IPS-NIHi7 (cell line): ENCODE measurements around the gene ANKRD37.

Source experiments
- DNase-seq: peaks from one replicate; pipeline ENCODE4 v3.0.0; 2012; ENCODE audit warnings: mixed read lengths; ENCODE audit errors: extremely low spot score

The ANKRD37 gene

DNA sequence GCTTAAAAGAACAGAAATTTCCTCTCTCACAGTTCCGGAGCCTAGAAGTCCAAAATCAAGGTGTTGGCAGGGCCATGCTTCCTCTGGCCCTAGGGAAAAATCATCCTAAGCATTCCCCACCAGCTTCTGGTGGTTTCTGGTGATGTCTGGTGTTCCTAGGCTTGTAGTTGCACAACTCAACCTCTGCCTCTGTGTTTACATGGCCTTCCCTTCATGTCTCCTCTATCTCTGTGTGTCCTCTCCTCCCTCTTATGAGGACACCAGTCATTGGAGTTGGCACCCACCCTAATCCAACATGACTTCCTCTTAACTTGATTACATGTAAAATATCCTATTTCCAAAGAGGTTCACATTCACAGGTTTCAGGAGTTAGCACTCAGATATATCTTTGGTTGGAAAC lies 16.3 kb upstream of the ANKRD37 start:
- no peak for DNase-seq

GRCh38 chr4:185381288-185382196 lies 15.1 kb upstream of the ANKRD37 start:
- no peak for DNase-seq

DNA sequence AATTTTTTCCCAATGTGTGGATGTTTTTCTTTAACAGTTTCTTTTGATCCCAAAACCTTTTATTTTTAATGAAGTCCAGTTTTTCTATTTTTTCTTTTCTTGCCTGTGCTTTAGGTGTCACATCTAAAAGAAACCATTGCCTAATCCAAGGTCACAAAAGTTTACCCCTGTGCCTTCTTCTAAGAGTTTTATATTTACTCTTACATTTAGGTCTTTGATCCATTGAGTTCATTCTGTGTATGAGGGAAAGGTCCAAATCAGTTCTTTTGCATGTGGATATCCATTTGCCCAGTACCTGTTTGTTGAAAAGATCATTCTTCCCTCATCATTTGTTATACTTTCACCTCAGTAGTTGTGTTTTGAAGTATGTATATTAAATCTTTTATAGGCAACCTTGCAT lies 13.9 kb upstream of the ANKRD37 start:
- DNase-seq, result no peak

GRCh38 chr4:185383451-185383850 lies 13.2 kb upstream of the ANKRD37 start:
- no peak for DNase-seq

DNA sequence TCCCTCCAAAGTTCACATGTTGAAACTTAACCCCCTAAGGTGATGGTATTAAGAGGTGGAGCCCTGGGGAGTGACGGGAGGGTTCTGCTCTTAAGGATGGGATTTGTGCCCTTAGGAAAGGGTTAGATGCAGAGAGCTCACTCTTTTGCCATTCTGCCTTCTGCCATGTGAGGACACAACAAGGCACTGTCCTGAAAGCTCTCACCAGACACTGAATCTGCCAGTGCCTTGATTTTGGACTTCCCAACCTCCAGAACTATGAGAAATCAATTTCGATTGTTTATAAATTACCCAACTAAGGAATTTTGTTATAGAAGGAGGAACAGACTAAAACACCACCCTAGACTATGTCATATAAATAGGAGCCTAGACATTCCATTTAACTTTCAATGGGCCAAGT lies 12.6 kb upstream of the ANKRD37 start:
- no peak for DNase-seq

DNA sequence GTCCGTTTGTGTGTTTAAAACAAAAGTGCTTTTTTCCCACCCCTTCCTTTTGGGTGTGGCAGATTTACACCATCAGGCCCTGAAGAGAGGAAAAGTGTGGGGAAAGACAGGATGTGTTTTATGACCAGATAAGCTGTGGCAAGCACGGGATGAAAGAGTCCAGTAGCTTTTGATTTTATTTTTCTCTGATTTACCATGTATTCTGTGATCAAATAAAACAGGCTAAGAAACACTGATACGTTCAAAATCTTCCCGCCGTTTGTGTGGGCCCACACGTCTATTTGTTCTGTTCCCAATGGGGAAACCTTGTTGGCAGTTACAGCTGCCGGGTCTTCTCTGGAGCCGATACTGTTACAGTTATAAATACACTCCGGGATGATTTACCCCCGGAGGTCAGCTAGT lies 11.7 kb upstream of the ANKRD37 start:
- no peak for DNase-seq

DNA sequence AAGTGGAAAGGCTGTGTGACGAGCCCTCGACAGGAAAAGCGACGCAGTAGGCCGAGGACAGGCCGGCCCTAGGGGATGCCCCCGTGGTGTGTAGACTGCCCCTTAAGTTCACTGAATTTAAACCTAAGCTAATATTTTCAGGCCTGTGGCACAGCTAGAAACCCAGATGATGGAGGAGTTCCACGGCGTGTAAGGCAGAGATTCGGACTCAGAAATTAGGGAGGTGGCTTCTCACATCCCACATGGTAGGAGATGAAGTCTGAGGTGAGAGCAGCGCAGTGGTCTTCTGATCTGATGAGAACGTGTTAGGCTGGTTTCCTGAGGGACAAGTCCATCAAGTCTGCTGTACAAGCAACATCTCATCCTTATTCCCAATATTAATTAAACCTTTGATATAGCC lies 8.7 kb upstream of the ANKRD37 start:
- DNase-seq, result no peak

DNA sequence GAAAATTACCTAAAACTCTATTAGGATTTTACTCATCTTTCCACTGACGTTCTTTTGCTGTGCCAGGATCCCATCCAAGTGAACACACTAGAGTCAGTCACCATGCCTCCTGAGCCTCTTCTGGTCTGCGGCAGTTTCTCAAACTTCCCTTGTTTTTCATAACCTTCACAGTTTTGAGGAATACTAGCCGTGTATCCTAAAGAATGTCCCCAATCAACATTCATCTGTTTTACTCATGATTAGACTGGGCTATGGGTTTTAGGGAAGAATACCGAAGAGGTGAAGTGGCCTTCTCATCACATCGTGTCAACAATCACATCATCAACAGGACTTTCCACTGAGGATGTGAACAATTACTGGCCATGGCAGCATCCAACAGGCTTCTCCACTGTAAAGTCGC lies 5.7 kb upstream of the ANKRD37 start:
- no peak for DNase-seq

DNA sequence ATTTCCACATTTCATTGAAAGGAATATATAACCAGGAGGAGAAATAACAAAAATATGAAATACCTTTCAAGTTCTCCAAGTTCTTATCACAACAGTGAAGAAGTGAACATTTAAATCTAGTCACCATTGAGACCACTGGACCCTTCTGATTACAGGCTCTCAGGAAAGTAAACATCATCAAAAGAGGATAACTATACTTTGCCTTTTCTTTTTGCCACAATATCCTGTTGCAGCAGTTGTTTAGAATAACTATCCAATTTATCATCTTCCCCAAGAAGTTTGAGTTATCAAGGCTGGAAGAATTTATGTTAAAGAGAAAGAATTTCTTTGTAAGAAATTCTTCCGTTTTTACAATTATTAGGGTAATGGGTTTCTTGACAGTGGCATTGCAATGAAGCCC lies 4.5 kb upstream of the ANKRD37 start:
- DNase-seq, result no peak

DNA sequence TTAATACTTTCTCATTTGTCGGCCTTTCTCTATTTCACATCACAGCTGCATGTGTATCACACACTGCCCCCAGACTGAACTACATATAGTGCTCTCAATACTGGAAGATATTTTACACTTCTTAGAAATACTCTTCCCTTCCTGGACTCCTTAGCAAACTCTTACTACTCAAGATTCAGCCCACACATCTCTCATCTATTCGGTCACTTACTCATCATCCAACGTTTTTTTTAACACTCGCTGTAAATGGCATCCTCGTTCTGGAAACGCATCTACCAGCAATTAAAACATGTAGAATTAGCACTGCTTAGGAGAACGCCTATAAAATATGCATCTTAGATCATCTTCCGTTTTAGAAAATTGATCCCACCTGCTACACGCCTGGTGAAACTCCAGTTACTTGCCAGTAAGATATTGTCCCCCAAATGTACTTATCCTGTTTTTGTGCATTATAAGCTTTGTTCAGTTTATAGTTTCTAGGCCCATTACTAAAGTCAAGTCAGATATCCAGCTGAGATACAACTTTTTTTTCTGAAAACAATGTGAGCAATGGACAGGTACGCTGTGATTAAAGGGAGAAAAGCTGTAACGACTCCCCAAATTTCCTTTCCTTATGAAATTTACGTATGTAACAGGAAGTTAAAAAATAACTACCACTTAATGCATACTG lies 1.9 kb upstream of the ANKRD37 start:
- no peak for DNase-seq

DNA sequence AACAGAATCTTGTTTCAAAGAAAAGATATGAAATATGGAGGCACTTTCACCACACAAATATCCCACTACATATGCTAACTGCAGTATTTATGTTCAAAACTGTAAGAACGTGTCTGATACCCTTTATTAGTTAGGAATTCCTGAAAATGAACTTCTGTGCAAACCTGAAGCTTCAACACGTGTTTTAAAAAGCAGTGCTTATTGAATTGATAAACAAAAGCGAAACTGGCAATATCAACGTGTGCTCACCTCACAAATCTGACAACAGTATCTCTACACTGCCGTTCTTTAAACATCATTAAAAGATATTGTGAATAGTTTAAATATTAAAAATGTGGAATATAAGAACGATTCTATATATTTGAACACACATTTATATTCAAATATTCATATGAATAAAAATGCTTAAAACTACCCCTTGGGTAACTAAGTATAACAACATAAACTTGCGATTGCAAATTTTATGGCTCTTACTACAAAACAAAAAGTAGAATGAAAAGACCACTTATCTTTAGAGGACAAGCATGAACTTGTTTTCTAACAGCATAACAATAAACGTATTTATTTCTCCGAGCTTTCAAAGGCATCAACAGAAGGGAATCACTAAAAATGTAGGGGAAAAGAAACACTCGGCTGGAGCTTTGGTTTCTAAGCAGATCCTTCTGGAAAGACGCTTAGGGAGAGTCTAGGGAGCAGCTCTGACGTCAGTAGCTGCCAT lies 1.2 kb upstream of the ANKRD37 start, which contains the start of gene LRP2BP:
Gene LRP2BP, minus strand, starts transcription at position 687 of the 718 bp plus-strand sequence. CDS start 17,738 bp downstream, outside the sequence.
- no peak for DNase-seq

DNA sequence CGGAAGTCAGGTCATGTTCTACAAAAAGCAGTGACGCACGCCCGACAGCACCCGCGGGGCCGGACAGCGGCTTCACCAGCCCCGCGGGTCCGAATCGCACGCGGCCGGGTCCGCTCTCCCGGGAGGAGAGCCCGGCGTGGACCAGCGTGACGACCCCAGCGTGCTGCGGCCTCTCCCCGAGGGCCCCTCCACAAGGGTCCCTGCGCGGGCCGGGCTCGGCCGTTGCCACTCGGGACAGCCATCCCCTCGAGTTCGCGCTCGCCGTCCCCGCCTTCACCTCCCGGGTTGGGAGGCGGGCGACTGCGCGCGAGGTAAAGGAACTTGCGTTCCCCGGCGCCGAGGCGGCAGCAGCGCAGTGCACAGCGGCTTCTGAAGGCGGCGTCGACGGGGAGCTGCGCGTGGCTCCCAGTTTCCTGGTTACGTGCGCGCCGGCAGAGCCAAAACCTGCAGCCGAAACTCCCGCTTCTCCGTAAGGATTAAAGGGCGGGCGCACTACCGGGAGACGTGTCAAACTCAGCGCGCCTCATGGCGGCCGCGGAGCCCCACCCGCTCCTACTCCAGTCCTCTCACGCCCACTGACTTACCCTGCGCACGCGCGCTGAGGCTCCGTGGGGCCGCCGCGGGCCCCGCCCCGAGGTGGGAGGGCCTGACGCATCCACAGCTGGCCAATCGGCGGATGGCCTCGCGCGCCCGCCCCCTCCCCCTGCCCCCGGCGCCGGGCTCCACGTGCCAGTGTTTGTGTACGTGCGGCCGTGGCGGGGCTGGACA lies 501 bp upstream of the ANKRD37 start:
- DNase-seq, result peak; percentile 98

DNA sequence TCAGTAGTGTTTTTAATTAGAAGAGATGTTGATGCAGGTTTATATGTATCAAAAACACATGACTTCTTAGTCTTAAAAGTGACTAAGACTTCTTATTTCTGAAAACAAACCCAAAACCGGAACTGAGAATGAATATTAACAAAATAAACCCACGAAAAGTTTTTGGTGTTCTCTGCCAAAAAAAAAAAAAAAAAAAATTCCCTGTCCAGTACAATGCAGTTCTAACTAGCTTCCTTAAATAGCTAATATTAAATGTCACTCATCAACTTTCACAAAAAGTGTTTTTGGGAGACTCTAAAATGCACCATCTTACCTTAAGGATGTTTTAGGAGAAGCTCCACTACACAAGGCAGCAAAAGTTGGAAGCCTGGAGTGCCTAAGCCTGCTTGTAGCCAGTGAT lies 2.0 kb downstream of the ANKRD37 start:
- DNase-seq, result no peak

DNA sequence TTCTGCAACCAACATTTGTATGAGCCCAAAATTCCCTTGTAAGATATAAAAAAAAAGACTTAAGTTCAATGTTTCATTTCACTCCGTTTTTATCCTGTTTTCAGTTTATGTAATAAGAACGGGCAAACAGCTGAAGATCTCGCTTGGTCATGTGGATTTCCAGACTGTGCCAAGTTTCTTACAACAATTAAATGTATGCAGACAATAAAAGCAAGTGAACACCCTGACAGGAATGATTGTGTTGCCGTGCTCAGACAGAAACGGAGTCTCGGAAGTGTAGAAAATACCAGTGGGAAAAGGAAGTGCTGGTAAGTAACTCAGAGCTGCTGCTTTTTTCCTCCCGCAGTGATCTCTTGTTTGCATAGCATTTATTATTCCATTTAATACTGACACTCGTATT lies 2.8 kb downstream of the ANKRD37 start:
- DNase-seq, result no peak

DNA sequence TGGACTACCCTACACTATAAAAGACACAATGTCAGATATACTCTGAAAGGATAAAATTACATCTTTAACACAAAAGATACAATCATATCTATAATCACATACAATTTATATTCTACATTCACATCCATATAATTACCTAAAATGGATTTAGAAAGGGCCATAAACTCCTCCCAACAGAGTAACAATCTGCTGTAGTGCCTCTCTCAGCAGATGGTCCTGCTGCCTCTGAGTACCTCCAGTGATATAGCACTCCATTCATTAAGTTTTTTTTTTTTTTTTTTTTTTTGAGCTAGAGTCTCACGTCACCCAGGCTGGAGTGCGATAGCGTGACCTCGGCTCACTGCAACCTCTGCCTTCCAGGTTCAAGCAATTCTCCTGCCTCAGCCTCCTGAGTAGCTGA lies 7.4 kb downstream of the ANKRD37 start:
- DNase-seq, result no peak

DNA sequence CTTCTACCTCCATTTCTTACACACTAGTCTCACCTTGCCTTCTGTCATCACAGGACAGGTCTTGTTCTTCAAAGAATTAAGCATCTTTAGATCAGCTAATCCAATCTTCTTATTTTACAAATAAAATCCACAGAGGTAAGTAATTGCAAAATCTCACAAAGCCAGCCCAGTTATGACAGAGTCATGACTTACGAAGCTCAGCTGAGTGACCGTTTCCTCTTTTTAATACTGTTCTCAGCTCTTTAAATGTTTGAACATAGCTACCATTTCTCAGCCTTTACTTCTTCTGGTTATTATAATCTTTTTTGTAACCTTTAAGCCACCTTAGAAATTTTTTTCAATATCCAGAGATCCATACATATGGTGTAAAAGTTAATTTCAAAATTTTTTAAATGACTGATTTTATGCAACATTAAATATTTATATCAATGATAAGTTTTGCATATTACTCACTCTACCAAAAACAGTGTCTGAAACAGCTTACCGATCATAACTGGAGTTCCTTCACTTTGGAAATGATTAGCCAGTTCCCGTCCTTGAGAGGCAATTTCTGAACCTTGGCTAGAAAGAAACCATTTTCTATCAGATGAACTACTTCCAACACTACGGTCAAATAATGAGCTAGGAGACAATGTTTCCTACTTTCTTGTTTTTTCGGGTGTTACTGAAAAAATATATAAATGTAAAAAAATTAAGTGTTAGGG lies 8.8 kb downstream of the ANKRD37 start:
- DNase-seq, result no peak

- no peak for DNase-seq
These were observed 11.8 kb downstream of the ANKRD37 start for GRCh38 chr4:185408432-185408831.

DNA sequence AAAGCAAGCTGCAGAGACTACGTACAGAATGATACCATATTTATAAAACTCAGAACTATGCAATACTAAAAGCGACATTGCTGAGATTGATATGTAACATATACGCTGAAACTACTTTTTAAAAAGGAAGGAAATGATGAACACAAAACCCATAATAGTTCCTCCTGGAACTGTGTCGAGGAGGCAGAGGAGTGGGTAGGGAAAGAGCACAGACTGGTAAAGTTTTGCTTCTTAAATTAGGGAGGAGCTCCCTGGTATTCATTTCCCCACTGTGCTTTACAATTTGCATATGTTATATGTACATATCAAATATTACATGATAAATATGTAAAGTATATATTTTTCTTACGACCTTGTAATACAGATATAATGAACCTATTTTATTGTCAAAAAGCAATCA lies 15.2 kb downstream of the ANKRD37 start:
- no peak for DNase-seq

- DNase-seq, result no peak
These were observed 15.8 kb downstream of the ANKRD37 start for GRCh38 chr4:185412412-185412811.

- no peak for DNase-seq
These were observed 20.3 kb downstream of the ANKRD37 start for GRCh38 chr4:185416955-185417354.
